MM.1S (cell line): ENCODE results near the gene KCNQ1.

ENCODE experiments used
- DNase-seq: peaks from one replicate; pipeline ENCODE4 v3.0.0-alpha.2; 2015
- H2AFZ ChIP-seq: fragments of 300-600 bp; sonication (generic); 2 replicates; pipeline ENCODE4 v1.6.0; 2016; ENCODE audit warnings: antibody characterized with exemption, low read length
- H3F3A ChIP-seq: fragments of 300-600 bp; sonication (generic); 2 replicates; pipeline ENCODE4 v1.6.1; 2016; ENCODE audit warnings: mild to moderate bottlenecking, antibody characterized with exemption, low read length, moderate library complexity, mixed read lengths; ENCODE audit not compliant: insufficient read depth
- H3K27ac ChIP-seq: fragments of 300-600 bp; sonication (generic); 2 replicates; pipeline ENCODE4 v1.5.1; 2016; ENCODE audit warnings: mild to moderate bottlenecking, low read length
- H3K27me3 ChIP-seq: fragments of 300-600 bp; sonication (generic); replicated peaks from 2 replicates; pipeline ENCODE4 v1.6.0; 2016; ENCODE audit warnings: low read length; ENCODE audit not compliant: insufficient read depth
- H3K36me3 ChIP-seq: fragments of 300-600 bp; sonication (generic); replicated peaks from 2 replicates; pipeline ENCODE4 v1.6.1; 2016; ENCODE audit warnings: mild to moderate bottlenecking, low read length, mixed read lengths; ENCODE audit not compliant: insufficient read depth
- H3K4me1 ChIP-seq: fragments of 300-600 bp; sonication (generic); 2 replicates; pipeline ENCODE4 v1.6.1; 2016; ENCODE audit warnings: low read length, mixed read lengths
- H3K4me2 ChIP-seq: fragments of 300-600 bp; sonication (generic); 2 replicates; pipeline ENCODE4 v1.6.0; 2016; ENCODE audit warnings: low read depth, low read length
- H3K4me3 ChIP-seq: fragments of 300-600 bp; sonication (generic); 2 replicates; pipeline ENCODE4 v1.5.1; 2016; ENCODE audit warnings: low read length, mixed read lengths
- H3K79me2 ChIP-seq: fragments of 300-600 bp; sonication (generic); 2 replicates; pipeline ENCODE4 v1.6.1; 2016; ENCODE audit warnings: mixed run types, low read length, mixed read lengths
- H3K9ac ChIP-seq: fragments of 300-600 bp; sonication (generic); 2 replicates; pipeline ENCODE4 v1.6.1; 2016; ENCODE audit warnings: low read length, mixed read lengths
- H3K9me2 ChIP-seq: fragments of 300-600 bp; sonication (generic); replicated peaks from 2 replicates; pipeline ENCODE4 v1.6.1; 2016; ENCODE audit warnings: mild to moderate bottlenecking, low read length, mixed read lengths; ENCODE audit not compliant: insufficient read depth
- H3K9me3 ChIP-seq: fragments of 300-600 bp; sonication (generic); replicated peaks from 2 replicates; pipeline ENCODE4 v1.6.1; 2016; ENCODE audit warnings: mild to moderate bottlenecking, low read length, mixed read lengths; ENCODE audit not compliant: insufficient read depth
- H4K20me1 ChIP-seq: fragments of 300-600 bp; sonication (generic); 2 replicates; pipeline ENCODE4 v1.6.1; 2016; ENCODE audit warnings: mild to moderate bottlenecking, low read length, moderate library complexity, mixed read lengths; ENCODE audit not compliant: insufficient read depth
- EZH2 ChIP-seq: fragments of 300-600 bp; sonication (generic); optimal IDR thresholded peaks from 2 replicates; pipeline ENCODE3; 2017; ENCODE audit warnings: low read depth, mild to moderate bottlenecking, antibody characterized with exemption, low read length, mixed read lengths
- EZH2phosphoT487 ChIP-seq: fragments of 300-600 bp; sonication (generic); IDR thresholded peaks from 2 replicates; pipeline ENCODE4 v1.6.1; 2018; ENCODE audit warnings: antibody characterized with exemption, low read length
- TF ChIP-seq, protein P1 (sequence below): fragments of 300-600 bp; sonication (generic); IDR thresholded peaks from 2 replicates; pipeline ENCODE4 v1.5.1; 2016; ENCODE audit warnings: antibody characterized with exemption, low read length, mixed read lengths

Gene KCNQ1

DNA sequence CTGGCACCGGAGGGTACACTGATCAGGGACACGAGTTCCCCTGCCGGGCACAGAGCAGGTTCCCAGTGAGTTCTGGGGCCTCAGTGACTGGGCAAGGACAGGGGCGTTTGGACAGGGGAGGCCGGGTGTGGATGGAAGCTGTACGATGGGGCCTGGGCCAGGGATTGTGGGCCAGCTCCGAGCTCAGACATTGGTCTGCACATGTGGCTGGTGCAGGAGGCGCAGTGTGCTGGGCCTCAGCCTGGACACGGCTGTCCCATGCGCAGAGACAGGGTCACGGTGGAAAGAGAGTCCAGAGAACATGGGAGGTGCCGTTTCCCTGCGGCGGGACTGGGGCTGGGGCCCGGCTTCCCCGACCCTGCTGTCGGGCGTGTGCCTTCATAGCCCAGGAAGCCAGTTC, 380.0 kb downstream of the KCNQ1 start:
- H3K36me3 ChIP-seq: no peaks in the 10 kb centered on the region
- H3K9me3 ChIP-seq: no peaks in the 10 kb centered on the region
- no peak overlapping the region for H3K27ac ChIP-seq
- H2AFZ ChIP-seq: no peak overlapping the region
- DNase-seq: no peak
- H3K27me3 ChIP-seq: no peaks in the 10 kb centered on the region
- no peaks in the 10 kb centered on the region for H4K20me1 ChIP-seq
- no peak overlapping the region for H3K9ac ChIP-seq
- no peak overlapping the region for H3K4me2 ChIP-seq
- no peaks in the 10 kb centered on the region for H3K9me2 ChIP-seq
- no peak overlapping the region for H3K4me3 ChIP-seq
- H3K4me1 ChIP-seq: no peaks in the 10 kb centered on the region
- TF ChIP-seq EZH2phosphoT487: no peak
- TF ChIP-seq, protein P1, sequence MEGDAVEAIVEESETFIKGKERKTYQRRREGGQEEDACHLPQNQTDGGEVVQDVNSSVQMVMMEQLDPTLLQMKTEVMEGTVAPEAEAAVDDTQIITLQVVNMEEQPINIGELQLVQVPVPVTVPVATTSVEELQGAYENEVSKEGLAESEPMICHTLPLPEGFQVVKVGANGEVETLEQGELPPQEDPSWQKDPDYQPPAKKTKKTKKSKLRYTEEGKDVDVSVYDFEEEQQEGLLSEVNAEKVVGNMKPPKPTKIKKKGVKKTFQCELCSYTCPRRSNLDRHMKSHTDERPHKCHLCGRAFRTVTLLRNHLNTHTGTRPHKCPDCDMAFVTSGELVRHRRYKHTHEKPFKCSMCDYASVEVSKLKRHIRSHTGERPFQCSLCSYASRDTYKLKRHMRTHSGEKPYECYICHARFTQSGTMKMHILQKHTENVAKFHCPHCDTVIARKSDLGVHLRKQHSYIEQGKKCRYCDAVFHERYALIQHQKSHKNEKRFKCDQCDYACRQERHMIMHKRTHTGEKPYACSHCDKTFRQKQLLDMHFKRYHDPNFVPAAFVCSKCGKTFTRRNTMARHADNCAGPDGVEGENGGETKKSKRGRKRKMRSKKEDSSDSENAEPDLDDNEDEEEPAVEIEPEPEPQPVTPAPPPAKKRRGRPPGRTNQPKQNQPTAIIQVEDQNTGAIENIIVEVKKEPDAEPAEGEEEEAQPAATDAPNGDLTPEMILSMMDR: no peak
- no peak for TF ChIP-seq EZH2
- no peaks in the 10 kb centered on the region for H3K79me2 ChIP-seq
- no peaks in the 10 kb centered on the region for H3F3A ChIP-seq

DNA sequence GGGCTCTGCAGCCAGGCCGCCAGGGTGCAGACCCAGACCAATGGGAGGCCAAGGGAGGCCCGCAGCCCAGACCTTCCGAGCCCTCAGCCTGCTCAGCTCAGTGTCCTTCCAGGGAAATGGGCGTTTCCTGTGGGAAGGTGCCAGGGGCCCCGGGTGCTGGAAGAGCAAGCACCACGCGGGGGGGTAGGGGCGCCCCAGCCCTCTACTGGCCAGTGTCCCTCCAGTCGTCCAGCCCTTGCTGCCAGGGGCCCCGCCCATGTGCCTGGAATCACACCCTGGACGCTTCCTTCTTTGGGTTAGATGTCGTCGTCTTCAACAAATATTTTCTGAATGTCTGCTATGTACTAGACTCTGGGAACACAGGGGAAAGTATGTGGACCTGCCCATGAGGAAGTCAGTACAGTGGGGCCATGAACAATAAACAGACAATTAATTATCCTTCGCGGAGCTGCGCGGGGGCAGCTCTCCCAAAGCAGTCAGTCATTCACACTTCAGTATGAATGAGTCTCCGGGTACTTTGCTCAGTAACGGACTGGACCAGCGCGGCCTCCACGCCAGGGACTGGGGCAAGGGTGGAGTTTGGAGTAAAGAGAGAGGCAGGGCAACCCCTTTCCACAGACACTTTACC, 380.6 kb downstream of the KCNQ1 start:
- Histone ChIP-seq H4K20me1 (no peaks in the 10 kb centered on the region), H3K4me3 (no peak overlapping the region), H3K4me1 (no peaks in the 10 kb centered on the region), H3K9me2 (no peaks in the 10 kb centered on the region), H3K27me3 (no peaks in the 10 kb centered on the region), H3K4me2 (no peak overlapping the region), H3K79me2 (no peaks in the 10 kb centered on the region), H3K27ac (no peak overlapping the region), H2AFZ (no peak overlapping the region), H3K9me3 (no peaks in the 10 kb centered on the region), H3F3A (no peaks in the 10 kb centered on the region), H3K9ac (no peak overlapping the region), H3K36me3 (no peaks in the 10 kb centered on the region)
- TF ChIP-seq EZH2 (no peak), EZH2phosphoT487 (no peak)
- TF ChIP-seq, protein P1: no peak
- no peak for DNase-seq

DNA sequence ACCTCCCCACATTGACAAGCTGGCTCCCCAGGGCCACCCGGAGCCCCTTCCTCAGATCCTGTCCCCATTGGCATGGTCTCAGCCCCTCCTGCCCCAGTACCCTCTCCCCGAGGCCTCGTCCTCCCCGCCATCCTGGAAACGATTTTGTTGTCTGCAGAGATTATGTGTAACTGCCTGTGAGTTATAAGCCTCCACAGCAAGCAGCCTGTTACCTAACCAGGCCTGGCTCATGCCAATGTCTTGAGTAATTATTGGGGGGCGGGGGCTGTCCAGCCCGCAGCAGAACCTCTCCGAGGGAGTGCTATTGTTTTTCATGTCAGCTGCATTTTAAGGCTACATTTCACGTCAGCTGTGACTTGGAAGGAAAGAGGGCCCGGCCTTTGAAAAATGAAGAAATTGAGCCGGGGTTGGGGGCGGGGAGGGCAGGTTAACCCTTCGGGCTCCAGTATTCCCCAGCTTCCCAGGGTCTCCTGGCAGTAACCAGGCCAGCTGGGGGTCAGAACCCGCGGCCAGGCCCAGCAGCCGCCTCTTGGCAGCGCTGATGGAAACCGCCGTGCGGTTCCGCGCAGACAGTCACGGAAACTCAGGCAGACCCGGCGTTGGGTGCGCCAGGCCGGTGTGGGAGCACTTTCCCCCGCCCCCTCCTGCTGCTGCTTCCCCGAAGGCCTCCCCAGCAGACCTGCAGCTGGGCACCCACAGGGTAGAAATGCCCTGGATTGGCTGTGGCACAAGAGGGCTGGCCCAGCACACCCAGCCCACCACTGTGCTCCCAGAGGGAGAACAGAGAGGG, 381.3 kb downstream of the KCNQ1 start:
- no peaks in the 10 kb centered on the region for H3K4me1 ChIP-seq
- TF ChIP-seq EZH2phosphoT487 (no peak), EZH2 (no peak)
- H3K9me3 ChIP-seq: no peaks in the 10 kb centered on the region
- no peak for DNase-seq
- no peak overlapping the region for H3K4me2 ChIP-seq
- H3K9me2 ChIP-seq: no peaks in the 10 kb centered on the region
- H4K20me1 ChIP-seq: no peaks in the 10 kb centered on the region
- H3K36me3 ChIP-seq: no peaks in the 10 kb centered on the region
- no peak overlapping the region for H3K4me3 ChIP-seq
- H3K27ac ChIP-seq: no peak overlapping the region
- H3K9ac ChIP-seq: no peak overlapping the region
- H2AFZ ChIP-seq: no peak overlapping the region
- H3K27me3 ChIP-seq: no peaks in the 10 kb centered on the region
- H3F3A ChIP-seq: no peaks in the 10 kb centered on the region
- no peaks in the 10 kb centered on the region for H3K79me2 ChIP-seq

DNA sequence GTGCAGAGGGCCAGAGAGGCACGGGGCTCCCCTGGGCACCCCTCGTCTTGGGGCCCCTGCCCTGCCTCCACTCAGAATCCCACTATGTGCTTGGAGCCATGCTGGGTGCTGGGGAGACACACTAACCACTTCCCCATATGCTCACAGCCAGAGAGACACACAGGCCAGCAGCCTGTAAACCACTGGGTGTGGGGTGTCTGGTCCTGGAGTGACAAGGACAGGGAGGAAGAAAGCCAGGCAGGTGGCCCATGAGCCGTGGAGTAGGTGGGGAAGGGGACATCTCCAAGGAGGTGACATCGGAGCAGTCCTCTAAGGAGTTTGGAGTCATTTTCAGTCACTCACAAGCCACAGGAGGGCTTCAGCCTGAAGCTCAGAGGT, 381.9 kb downstream of the KCNQ1 start:
- H3K4me3 ChIP-seq: no peak overlapping the region
- no peak for DNase-seq
- no peak overlapping the region for H2AFZ ChIP-seq
- no peaks in the 10 kb centered on the region for H3F3A ChIP-seq
- no peak overlapping the region for H3K27ac ChIP-seq
- no peak overlapping the region for H3K9ac ChIP-seq
- TF ChIP-seq EZH2 (no peak), EZH2phosphoT487 (no peak)
- H3K36me3 ChIP-seq: no peaks in the 10 kb centered on the region
- no peaks in the 10 kb centered on the region for H3K9me2 ChIP-seq
- H3K4me1 ChIP-seq: no peaks in the 10 kb centered on the region
- H3K4me2 ChIP-seq: no peak overlapping the region
- H3K9me3 ChIP-seq: no peaks in the 10 kb centered on the region
- no peaks in the 10 kb centered on the region for H4K20me1 ChIP-seq
- H3K79me2 ChIP-seq: no peaks in the 10 kb centered on the region
- H3K27me3 ChIP-seq: no peaks in the 10 kb centered on the region
